Adrenal gland (tissue), 5 donors: ENCODE data around the gene EHBP1.

Experiments used
- POLR2A ChIP-seq, 2 donors: fragments of 450-650 bp; IDR thresholded peaks; one replicate each; pipeline ENCODE4 v1.6.1; 2017; ENCODE audit warnings: antibody characterized with exemption in 2 of 2, mild to moderate bottlenecking in 2 of 2, moderate library complexity in 1 of 2
- TF ChIP-seq, protein P1 (sequence below), 6 experiments: fragments of 450-650 bp in 4 of 6; fragments of 200-600 bp in 2 of 6; sonication (generic) in 1 of 6; IDR thresholded peaks; 1 replicate in 5 of 6; 2 replicates in 1 of 6; pipeline versions ENCODE4 v1.5.1 to v1.8.0; 2016 to 2021; ENCODE audit warnings: antibody characterized with exemption in 6 of 6, mild to moderate bottlenecking in 2 of 6, moderate library complexity in 1 of 6
- donor health status: DM: no; HTN: no; CAD: no.

DNA sequence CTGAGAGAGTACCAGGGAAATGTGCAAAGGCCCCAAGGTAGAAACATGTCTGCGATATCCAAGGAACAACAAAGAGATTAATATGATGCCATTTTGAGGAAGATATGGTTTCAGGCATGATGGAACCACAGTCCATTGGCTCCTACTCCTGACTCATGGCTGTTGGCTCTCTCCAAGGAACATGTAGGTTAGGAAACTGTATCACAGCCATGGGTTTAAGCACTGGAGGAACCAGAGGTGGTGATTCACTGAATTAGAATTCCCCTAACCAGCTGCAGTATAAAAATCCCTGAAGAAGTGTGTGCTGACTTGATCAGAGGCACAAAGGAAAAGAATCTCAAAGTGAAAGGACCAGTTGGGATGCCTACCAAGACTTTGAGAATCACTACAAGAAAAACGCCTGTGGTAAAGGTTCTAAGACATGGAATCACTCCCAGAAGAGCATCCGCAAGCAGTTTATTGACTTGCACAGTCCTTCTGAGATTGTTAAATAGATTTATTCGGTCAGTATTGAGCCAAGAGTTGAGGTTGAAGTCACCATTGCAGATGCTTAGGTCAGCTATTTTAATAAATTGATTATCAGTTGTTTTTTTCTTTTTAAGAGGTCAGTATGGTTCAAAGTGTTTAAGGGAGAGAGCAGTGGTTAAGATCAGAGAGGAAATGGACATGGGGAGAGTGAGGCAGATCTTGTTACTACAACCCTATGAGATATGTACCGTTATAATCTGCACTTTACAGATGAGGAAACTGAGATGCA, 234.4 kb downstream of the EHBP1 start:
- TF ChIP-seq, protein P1, sequence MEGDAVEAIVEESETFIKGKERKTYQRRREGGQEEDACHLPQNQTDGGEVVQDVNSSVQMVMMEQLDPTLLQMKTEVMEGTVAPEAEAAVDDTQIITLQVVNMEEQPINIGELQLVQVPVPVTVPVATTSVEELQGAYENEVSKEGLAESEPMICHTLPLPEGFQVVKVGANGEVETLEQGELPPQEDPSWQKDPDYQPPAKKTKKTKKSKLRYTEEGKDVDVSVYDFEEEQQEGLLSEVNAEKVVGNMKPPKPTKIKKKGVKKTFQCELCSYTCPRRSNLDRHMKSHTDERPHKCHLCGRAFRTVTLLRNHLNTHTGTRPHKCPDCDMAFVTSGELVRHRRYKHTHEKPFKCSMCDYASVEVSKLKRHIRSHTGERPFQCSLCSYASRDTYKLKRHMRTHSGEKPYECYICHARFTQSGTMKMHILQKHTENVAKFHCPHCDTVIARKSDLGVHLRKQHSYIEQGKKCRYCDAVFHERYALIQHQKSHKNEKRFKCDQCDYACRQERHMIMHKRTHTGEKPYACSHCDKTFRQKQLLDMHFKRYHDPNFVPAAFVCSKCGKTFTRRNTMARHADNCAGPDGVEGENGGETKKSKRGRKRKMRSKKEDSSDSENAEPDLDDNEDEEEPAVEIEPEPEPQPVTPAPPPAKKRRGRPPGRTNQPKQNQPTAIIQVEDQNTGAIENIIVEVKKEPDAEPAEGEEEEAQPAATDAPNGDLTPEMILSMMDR (IDR thresholded peaks at IDR 0.05) = no peak
- TF ChIP-seq POLR2A (IDR thresholded peaks at IDR 0.05) = no peak
